ENCODE results near the gene USP44.

GRCh38 chr12:95583933-95584332 is 32.7 kb upstream of the USP44 start:
- TF ChIP-seq CTCF (IDR thresholded peaks at IDR 0.05 in 8 of 11, conservative IDR thresholded peaks at IDR 0.05 in 3 of 11) (no peak), POLR2AphosphoS5 (IDR thresholded peaks at IDR 0.05) (no peak)

All from spleen (tissue), 7 donors.